GM15510 (cell line): ENCODE data around the gene TMED10.

Source experiments
- POLR2A ChIP-seq: IDR thresholded peaks from 3 replicates; pipeline ENCODE4 v1.6.1; 2011; ENCODE audit warnings: borderline replicate concordance; ENCODE audit not compliant: insufficient read length; ENCODE audit errors: extremely low read depth

Gene TMED10

GRCh38 chr14:75143761-75144527 lies 32.5 kb downstream of the TMED10 start:
- TF ChIP-seq POLR2A, result no peak

- TF ChIP-seq POLR2A, result no peak
Measured at GRCh38 chr14:75142494-75142893, 33.9 kb downstream of the TMED10 start.

GRCh38 chr14:75141967-75142366 lies 34.4 kb downstream of the TMED10 start:
- no peak for TF ChIP-seq POLR2A

DNA sequence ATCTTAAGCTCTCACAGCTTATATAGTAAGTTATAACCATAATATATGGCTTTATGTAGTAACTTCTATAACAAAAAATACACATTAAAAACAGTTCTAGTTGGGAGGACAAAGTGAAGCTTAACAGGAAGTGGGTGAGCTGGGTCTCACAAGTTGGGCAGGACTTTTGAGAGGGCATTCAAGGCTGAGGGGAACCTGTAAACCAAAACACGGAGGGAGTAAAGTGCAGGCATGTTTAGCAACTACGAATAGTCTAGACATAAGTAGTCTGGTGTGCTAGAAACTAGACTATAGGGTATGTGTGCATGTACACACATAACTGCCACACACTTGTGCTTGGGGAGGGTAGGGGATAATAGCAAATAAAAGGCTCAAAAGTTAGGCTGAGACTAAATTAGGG lies 35.4 kb downstream of the TMED10 start:
- TF ChIP-seq POLR2A, result no peak

- no peak for TF ChIP-seq POLR2A
Measured at GRCh38 chr14:75140620-75141019, 35.8 kb downstream of the TMED10 start.

DNA sequence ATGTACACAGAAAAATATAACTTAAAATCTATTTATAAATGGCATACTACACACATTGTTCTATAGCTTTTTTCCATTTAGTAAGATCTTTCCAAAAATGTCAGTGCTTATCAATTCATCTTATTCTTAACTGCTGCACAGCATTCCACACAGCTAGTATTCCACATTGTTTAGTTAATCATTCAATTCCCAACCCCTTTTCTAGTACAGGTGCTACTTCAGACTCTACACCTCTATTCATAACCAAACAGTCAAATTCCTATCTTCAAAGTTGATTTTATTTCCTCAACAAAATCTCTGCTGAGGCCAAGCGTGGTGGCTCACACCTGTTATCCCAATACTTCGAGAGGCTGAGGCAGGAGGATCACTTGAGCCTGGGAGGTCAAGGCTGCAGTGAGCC lies 37.2 kb downstream of the TMED10 start:
- TF ChIP-seq POLR2A, result no peak

- TF ChIP-seq POLR2A, result no peak
Measured at GRCh38 chr14:75138492-75138891, 37.9 kb downstream of the TMED10 start.

GRCh38 chr14:75134644-75135043 lies 41.8 kb downstream of the TMED10 start:
- TF ChIP-seq POLR2A, result no peak

DNA sequence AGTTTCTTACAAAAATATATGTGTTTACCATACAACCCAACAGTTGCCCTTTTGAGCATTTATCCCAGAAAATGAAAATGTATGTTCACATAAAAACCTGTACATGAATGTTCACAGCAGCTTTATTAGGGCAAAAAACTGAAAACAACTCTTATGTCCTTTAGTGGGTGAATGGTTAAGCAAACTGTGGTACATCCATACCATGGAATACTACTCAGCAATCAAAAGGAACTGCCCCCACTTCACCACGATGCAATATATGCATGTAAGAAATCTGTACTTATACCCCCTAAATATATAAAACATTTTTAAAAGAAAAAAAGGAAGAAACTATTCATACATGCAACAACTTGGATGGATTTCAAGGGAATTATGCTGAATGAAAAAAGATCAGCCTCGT lies 42.8 kb downstream of the TMED10 start:
- TF ChIP-seq POLR2A, result no peak

DNA sequence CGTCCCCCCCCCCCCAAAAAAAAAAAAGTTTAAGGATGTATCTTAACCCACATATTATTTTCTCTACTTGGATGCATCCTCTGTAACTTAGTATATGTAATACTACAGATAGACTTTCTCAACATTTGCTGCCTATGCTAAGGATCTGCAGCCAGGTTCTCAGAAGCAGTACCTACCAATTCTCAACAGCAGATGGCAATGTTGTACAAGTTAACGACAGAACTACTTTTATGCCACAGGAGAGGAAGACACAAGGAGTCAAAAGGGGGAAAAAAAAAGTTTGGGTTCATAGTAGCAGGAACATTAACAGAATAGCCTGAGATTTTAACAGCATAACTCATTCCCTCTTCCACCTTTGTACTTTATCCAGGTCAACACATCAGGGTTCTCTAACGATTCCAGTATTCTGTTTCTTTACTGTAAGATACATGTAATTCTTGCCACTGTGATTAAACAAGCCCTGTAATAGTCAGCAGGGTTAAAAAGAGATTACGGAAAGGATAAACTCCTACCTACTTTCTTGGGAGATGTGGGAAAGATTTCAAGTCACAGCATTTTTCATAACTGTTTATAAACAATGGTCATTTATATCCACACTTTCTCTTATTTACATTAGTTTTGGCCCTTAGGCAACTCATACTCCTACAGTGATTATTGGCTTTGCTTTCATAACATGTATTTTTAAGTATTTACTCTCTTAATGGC lies 43.9 kb downstream of the TMED10 start:
- TF ChIP-seq POLR2A, result no peak

DNA sequence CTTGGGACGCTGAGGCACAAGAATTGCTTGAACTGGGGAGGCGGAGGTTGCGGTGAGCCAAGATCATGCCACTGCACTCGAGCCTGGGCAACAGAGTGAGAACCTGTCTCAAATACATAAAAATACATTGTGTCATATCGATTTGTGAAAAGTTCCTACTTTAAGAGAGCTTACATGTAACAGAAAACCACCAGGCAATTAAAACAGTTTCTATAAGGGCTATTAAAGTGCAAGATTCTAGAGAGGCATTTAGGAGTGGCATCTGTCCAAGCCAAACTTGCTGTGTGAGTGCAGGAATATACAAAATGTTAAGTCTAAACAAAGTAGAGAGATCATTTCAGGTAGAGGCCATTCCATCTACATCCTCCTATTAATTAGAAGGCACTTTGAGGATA lies 47.8 kb downstream of the TMED10 start:
- TF ChIP-seq POLR2A, result no peak

DNA sequence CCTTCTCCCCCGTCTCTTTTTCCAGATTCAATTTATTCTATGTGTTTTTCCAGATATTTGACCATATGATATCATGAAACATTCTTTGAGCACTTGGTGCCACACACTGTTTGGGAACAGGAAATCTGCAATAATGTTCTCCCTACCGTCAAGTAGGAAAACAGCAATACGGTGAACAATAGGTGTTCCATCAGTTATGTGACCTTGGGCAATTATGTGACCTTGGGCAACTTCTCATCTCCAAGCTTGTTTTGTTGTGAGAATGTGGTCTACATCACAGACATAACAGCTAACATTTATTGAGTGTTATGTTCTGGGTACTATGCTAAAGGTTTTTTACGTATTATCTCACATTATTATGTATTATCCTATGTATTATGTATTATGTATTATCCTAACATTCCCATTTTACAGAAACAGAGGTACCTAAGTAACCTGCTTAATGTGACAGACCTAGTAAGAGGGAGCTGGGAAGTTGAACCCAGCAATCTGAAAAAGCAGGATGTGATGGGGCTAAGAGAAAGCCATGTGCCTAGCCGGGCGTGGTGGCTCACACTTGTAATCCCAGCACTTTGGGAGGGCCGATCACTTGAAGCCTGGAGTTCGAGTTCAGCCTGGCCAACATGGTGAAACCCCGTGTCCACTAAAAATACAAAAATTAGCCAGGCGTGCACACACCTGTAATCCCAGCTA lies 48.4 kb downstream of the TMED10 start:
- TF ChIP-seq POLR2A, result no peak

DNA sequence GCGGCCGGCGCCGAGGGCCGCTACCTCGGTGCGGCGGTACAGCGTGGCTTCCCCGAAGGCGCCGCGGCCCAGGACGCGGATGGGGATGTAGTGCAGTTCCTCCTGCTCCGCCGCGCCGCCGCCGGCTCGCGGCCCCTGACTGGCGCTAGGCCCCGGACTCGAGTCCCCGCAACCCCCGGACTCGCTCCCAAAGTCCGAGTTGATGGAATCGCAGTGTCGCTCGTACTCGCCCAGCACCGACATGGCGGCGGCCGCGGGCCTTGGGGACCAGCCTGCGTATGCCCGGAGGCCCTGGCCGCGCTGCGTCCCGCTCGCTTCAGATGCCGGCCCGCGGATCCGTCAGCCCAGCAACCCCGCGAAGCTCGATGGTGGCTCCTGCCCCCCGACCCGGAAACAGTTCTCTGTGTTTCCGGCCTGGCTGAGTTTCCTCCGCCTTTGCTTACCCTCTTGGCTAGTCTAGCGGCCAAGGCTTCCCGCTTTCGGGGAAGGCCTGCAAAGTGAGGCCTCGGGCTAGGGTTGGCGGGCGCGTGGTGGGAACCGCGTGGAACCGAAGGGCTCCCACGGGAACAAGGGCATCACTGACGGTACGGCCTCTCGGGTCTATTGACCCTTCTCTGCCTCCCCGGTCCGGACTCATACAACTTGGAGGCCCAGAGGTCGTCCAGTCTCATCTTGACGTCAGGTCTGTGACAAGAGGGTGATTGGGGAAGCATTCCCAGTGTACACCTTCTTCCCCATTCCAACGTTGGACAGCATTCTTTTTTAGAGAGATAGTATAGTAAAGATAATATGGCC lies 49.5 kb downstream of the TMED10 start, which contains the start of gene NEK9:
TSS of gene NEK9 (minus strand) at position 370 of the 795 bp plus-strand sequence. CDS start at position 243, 127 bp downstream.
- TF ChIP-seq POLR2A, result peak; percentile 96

DNA sequence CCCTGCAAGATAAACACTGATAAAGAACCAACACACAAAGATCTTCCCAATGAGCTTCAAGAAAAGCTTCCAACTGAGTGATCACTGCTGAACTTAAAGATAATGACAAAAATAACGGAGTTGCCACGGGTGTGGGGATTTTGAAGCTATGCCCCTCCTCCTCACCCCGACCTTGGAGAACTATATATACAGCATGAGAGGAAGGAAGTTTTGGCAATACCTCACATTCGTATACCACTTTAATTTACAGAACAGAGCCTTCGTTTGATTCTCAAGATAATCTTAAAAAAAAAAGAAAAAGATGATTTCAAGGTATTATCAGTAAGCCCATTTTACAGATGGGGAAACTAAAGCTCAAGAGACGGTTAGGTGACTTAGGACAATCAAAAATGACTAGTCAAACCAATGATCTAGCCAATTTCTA lies 50.3 kb downstream of the TMED10 start:
- no peak for TF ChIP-seq POLR2A
